MM.1S (cell line): ENCODE measurements around the gene CRHBP.

Experiments
- DNase-seq: peaks from one replicate; pipeline ENCODE4 v3.0.0-alpha.2; 2015
- H2AFZ ChIP-seq: fragments of 300-600 bp; sonication (generic); 2 replicates; pipeline ENCODE4 v1.6.0; 2016; ENCODE audit warnings: antibody characterized with exemption, low read length
- H3F3A ChIP-seq: fragments of 300-600 bp; sonication (generic); 2 replicates; pipeline ENCODE4 v1.6.1; 2016; ENCODE audit warnings: mild to moderate bottlenecking, antibody characterized with exemption, low read length, moderate library complexity, mixed read lengths; ENCODE audit not compliant: insufficient read depth
- H3K27ac ChIP-seq: fragments of 300-600 bp; sonication (generic); 2 replicates; pipeline ENCODE4 v1.5.1; 2016; ENCODE audit warnings: mild to moderate bottlenecking, low read length
- H3K27me3 ChIP-seq: fragments of 300-600 bp; sonication (generic); replicated peaks from 2 replicates; pipeline ENCODE4 v1.6.0; 2016; ENCODE audit warnings: low read length; ENCODE audit not compliant: insufficient read depth
- H3K36me3 ChIP-seq: fragments of 300-600 bp; sonication (generic); replicated peaks from 2 replicates; pipeline ENCODE4 v1.6.1; 2016; ENCODE audit warnings: mild to moderate bottlenecking, low read length, mixed read lengths; ENCODE audit not compliant: insufficient read depth
- H3K4me1 ChIP-seq: fragments of 300-600 bp; sonication (generic); 2 replicates; pipeline ENCODE4 v1.6.1; 2016; ENCODE audit warnings: low read length, mixed read lengths
- H3K4me2 ChIP-seq: fragments of 300-600 bp; sonication (generic); 2 replicates; pipeline ENCODE4 v1.6.0; 2016; ENCODE audit warnings: low read depth, low read length
- H3K4me3 ChIP-seq: fragments of 300-600 bp; sonication (generic); 2 replicates; pipeline ENCODE4 v1.5.1; 2016; ENCODE audit warnings: low read length, mixed read lengths
- H3K79me2 ChIP-seq: fragments of 300-600 bp; sonication (generic); 2 replicates; pipeline ENCODE4 v1.6.1; 2016; ENCODE audit warnings: mixed run types, low read length, mixed read lengths
- H3K9ac ChIP-seq: fragments of 300-600 bp; sonication (generic); 2 replicates; pipeline ENCODE4 v1.6.1; 2016; ENCODE audit warnings: low read length, mixed read lengths
- H3K9me2 ChIP-seq: fragments of 300-600 bp; sonication (generic); replicated peaks from 2 replicates; pipeline ENCODE4 v1.6.1; 2016; ENCODE audit warnings: mild to moderate bottlenecking, low read length, mixed read lengths; ENCODE audit not compliant: insufficient read depth
- H3K9me3 ChIP-seq: fragments of 300-600 bp; sonication (generic); replicated peaks from 2 replicates; pipeline ENCODE4 v1.6.1; 2016; ENCODE audit warnings: mild to moderate bottlenecking, low read length, mixed read lengths; ENCODE audit not compliant: insufficient read depth
- H4K20me1 ChIP-seq: fragments of 300-600 bp; sonication (generic); 2 replicates; pipeline ENCODE4 v1.6.1; 2016; ENCODE audit warnings: mild to moderate bottlenecking, low read length, moderate library complexity, mixed read lengths; ENCODE audit not compliant: insufficient read depth
- EZH2 ChIP-seq: fragments of 300-600 bp; sonication (generic); optimal IDR thresholded peaks from 2 replicates; pipeline ENCODE3; 2017; ENCODE audit warnings: low read depth, mild to moderate bottlenecking, antibody characterized with exemption, low read length, mixed read lengths
- EZH2phosphoT487 ChIP-seq: fragments of 300-600 bp; sonication (generic); IDR thresholded peaks from 2 replicates; pipeline ENCODE4 v1.6.1; 2018; ENCODE audit warnings: antibody characterized with exemption, low read length
- TF ChIP-seq, protein P1 (sequence below): fragments of 300-600 bp; sonication (generic); IDR thresholded peaks from 2 replicates; pipeline ENCODE4 v1.5.1; 2016; ENCODE audit warnings: antibody characterized with exemption, low read length, mixed read lengths

Gene CRHBP

DNA sequence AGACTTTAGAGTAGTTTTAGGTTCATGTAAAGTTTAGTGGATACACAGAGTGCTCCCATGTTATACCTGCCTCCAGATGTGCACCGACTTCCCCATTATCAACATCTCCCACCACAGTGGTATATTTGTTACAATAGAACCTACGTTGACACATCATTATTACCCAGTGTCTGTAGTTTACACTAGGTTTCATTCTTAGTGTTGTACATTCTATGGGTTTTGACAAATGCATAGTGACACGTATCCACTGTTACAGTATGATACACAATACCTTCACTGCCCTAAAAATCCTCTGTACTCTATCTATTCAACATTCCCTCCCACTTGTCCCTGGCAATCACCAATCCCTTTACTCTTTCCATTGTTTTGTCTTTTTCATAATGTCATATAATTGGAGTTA is 34.3 kb upstream of the CRHBP start:
- TF ChIP-seq EZH2phosphoT487 = no peak
- no peak for TF ChIP-seq EZH2
- TF ChIP-seq, protein P1, sequence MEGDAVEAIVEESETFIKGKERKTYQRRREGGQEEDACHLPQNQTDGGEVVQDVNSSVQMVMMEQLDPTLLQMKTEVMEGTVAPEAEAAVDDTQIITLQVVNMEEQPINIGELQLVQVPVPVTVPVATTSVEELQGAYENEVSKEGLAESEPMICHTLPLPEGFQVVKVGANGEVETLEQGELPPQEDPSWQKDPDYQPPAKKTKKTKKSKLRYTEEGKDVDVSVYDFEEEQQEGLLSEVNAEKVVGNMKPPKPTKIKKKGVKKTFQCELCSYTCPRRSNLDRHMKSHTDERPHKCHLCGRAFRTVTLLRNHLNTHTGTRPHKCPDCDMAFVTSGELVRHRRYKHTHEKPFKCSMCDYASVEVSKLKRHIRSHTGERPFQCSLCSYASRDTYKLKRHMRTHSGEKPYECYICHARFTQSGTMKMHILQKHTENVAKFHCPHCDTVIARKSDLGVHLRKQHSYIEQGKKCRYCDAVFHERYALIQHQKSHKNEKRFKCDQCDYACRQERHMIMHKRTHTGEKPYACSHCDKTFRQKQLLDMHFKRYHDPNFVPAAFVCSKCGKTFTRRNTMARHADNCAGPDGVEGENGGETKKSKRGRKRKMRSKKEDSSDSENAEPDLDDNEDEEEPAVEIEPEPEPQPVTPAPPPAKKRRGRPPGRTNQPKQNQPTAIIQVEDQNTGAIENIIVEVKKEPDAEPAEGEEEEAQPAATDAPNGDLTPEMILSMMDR = no peak

DNA sequence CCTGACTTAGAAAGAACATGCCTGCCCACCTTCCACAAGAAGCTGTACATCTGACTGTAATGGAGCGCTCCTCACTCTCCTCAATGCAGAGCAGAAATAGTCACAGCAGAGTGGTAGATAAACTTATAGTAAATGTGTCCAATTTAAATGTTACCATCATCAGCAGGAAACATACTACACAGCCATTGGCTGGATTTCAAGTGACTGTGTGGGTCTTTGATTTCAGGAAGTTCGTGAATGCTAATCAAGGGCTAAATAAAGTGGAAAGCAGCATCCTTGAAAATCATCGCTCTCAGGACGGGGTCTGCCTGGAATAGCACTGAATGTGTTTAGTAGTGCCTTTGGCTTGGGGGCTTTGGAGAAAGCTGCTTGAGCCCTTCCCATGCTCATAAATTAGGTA is 32.4 kb upstream of the CRHBP start:
- Histone ChIP-seq H3K79me2 (no peaks in the 10 kb centered on the region), H3K9me2 (no peaks in the 10 kb centered on the region), H3K27ac (no peak overlapping the region), H3K4me3 (no peak overlapping the region), H3K9me3 (no peaks in the 10 kb centered on the region), H3F3A (no peaks in the 10 kb centered on the region), H3K4me1 (no peaks in the 10 kb centered on the region), H3K4me2 (no peak overlapping the region), H4K20me1 (no peaks in the 10 kb centered on the region), H2AFZ (no peak overlapping the region), H3K27me3 (no peaks in the 10 kb centered on the region), H3K9ac (no peak overlapping the region), H3K36me3 (no peaks in the 10 kb centered on the region)
- TF ChIP-seq EZH2phosphoT487 (no peak), EZH2 (no peak)
- TF ChIP-seq, protein P1 = no peak
- DNase-seq = no peak

More for the DNA sequence above, 34.3 kb upstream of the CRHBP start:
- Histone ChIP-seq H3K27me3 (no peaks in the 10 kb centered on the region), H3K9ac (no peak overlapping the region), H3K4me3 (no peak overlapping the region), H3K79me2 (no peaks in the 10 kb centered on the region), H3K27ac (no peak overlapping the region), H3F3A (no peaks in the 10 kb centered on the region), H2AFZ (no peak overlapping the region), H3K9me3 (no peaks in the 10 kb centered on the region), H3K9me2 (no peaks in the 10 kb centered on the region), H4K20me1 (no peaks in the 10 kb centered on the region), H3K4me1 (no peaks in the 10 kb centered on the region), H3K36me3 (no peaks in the 10 kb centered on the region), H3K4me2 (no peak overlapping the region)
- no peak for DNase-seq

DNA sequence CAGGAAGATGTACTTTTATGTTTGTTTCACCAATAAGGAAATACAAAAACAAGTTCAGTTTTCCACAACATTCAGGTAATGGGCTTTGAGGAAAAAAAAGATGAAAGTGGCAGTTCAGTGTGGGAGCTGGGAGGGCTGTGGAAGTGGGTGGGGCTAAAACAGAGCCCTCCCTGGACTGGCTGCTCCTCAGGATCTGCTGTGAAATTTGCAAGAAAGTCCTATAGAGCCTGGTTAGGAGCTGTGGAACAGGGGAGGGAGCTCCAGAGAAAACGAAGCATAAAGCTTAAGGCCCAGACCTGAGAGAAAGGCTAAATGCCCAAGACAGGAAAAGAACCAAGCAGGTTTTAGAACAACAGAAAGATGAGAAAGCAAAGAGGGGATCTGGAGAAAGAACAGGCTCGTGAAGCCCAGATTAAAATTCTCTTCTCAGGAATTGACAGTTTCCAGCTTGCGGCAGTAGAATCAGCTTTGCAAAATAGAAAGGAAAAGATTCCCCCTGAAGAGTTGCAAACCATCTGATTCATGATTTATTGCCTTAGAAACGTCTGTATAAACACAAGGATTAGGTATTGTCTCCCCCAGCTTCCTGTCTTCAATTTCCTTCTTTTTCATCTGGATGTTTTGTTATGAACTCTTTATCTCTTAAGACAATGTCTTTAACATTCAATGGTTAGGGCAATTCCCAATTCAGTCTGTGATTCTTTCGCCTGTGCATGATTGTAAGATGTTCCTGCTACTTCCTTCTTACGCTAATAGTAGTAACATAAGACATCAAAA is 26.3 kb upstream of the CRHBP start:
- Histone ChIP-seq H3K4me1 (no peaks in the 10 kb centered on the region), H3K4me2 (no peak overlapping the region), H3K9me2 (no peaks in the 10 kb centered on the region), H3K27ac (no peak overlapping the region), H3K79me2 (no peaks in the 10 kb centered on the region), H3K36me3 (no peaks in the 10 kb centered on the region), H4K20me1 (no peaks in the 10 kb centered on the region), H3K9ac (no peak overlapping the region), H3K27me3 (no peaks in the 10 kb centered on the region), H3K9me3 (no peaks in the 10 kb centered on the region), H3K4me3 (no peak overlapping the region), H3F3A (no peaks in the 10 kb centered on the region), H2AFZ (no peak overlapping the region)
- DNase-seq = no peak
- TF ChIP-seq EZH2phosphoT487 (no peak), EZH2 (no peak)
- TF ChIP-seq, protein P1 = no peak
